Vagina (tissue), 2 donors: ENCODE measurements around the gene ABHD13. TPM values are rescaled to one million over a fixed set of nuclear protein-coding genes. Genes with fewer than 3 reads are reported as not detected.

Source experiments
- DNase-seq, 2 donors: peaks; one replicate each; pipeline ENCODE4 v3.0.0-alpha.2; 2017; ENCODE audit errors: extremely low spot score in 2 of 2
- H3K27ac ChIP-seq: fragments of 200-600 bp; sonication (generic); one replicate; pipeline ENCODE4 v1.5.1; 2019
- H3K27me3 ChIP-seq: fragments of 200-600 bp; sonication (generic); one replicate; pipeline ENCODE4 v1.5.1; 2019
- H3K36me3 ChIP-seq, 2 donors: fragments of 200-600 bp; sonication (generic); one replicate each; pipeline ENCODE4 v1.5.1; 2017 to 2019
- H3K4me1 ChIP-seq: fragments of 200-600 bp; sonication (generic); one replicate; pipeline ENCODE4 v1.5.1; 2019
- H3K4me3 ChIP-seq, 2 donors: fragments of 200-600 bp; sonication (generic); 1 replicate in 1 of 2; 2 replicates in 1 of 2; pipeline ENCODE4 v1.5.1; 2016 to 2019
- H3K9me3 ChIP-seq: fragments of 200-600 bp; sonication (generic); one replicate; pipeline ENCODE4 v1.5.1; 2019
- POLR2A ChIP-seq, 2 donors: fragments of 450-650 bp; IDR thresholded peaks; one replicate each; pipeline ENCODE4 v1.6.1; 2017; ENCODE audit warnings: antibody characterized with exemption in 2 of 2, mild to moderate bottlenecking in 2 of 2, moderate library complexity in 2 of 2
- POLR2AphosphoS5 ChIP-seq, 2 donors: sonication (generic); formaldehyde crosslinking; IDR thresholded peaks; one replicate each; pipeline ENCODE4 v1.9.0; 2017; ENCODE audit warnings: antibody characterized with exemption in 2 of 2, mild to moderate bottlenecking in 2 of 2, low read depth in 1 of 2; ENCODE audit not compliant: insufficient read depth in 1 of 2
- intact Hi-C: fragments of 100-400 bp; cut with DNase I; formaldehyde crosslinking; loops from one replicate; pipeline ENCODE4 v1.15.1; 2023
- total RNA-seq: library from RNA; depleted of rRNA; stranded (reverse); fragments of >200 nt; gene quantifications from one replicate; pipeline ENCODE4 v1.2.3, GENCODE V29; 2016
- TF ChIP-seq, protein P1 (sequence below), 3 experiments: fragments of 450-650 bp in 2 of 3; fragments of 200-600 bp in 1 of 3; sonication (generic) in 1 of 3; IDR thresholded peaks; one replicate each; pipeline ENCODE4 v1.5.1; 2017 to 2019; ENCODE audit warnings: antibody characterized with exemption in 3 of 3, mild to moderate bottlenecking in 2 of 3, moderate library complexity in 2 of 3

The ABHD13 gene
- 10.1 TPM for total RNA-seq

- H3K36me3 ChIP-seq = no peaks in the 10 kb centered on the region
- peak within 1 kb of the TSS; percentile 87 to 88 for H3K4me3 ChIP-seq
- peak within 1 kb of the TSS; percentile 88 for H3K27ac ChIP-seq
- no peak for DNase-seq
- no peaks in the 10 kb centered on the region for H3K27me3 ChIP-seq
- intact Hi-C loops = no loop called here
- H3K9me3 ChIP-seq = no peaks in the 10 kb centered on the region
- TF ChIP-seq POLR2A (IDR thresholded peaks at IDR 0.05) (peak in 1 of 2 donors; percentile 58), POLR2AphosphoS5 (IDR thresholded peaks at IDR 0.05; ENCODE audit: insufficient read depth in 1 of 2, low read depth in 1 of 2) (peak; percentile 85 to 94)
- TF ChIP-seq, protein P1, sequence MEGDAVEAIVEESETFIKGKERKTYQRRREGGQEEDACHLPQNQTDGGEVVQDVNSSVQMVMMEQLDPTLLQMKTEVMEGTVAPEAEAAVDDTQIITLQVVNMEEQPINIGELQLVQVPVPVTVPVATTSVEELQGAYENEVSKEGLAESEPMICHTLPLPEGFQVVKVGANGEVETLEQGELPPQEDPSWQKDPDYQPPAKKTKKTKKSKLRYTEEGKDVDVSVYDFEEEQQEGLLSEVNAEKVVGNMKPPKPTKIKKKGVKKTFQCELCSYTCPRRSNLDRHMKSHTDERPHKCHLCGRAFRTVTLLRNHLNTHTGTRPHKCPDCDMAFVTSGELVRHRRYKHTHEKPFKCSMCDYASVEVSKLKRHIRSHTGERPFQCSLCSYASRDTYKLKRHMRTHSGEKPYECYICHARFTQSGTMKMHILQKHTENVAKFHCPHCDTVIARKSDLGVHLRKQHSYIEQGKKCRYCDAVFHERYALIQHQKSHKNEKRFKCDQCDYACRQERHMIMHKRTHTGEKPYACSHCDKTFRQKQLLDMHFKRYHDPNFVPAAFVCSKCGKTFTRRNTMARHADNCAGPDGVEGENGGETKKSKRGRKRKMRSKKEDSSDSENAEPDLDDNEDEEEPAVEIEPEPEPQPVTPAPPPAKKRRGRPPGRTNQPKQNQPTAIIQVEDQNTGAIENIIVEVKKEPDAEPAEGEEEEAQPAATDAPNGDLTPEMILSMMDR (IDR thresholded peaks at IDR 0.05) = no peak
- H3K4me1 ChIP-seq = peaks cover 53% of the 10 kb centered on the region
Observed at GRCh38 chr13:108218044-108218974, at the start of gene ABHD13. Gene ABHD13 (plus strand): TSS chr13:108218392. CDS start chr13:108229219, 10,827 bp downstream.

DNA sequence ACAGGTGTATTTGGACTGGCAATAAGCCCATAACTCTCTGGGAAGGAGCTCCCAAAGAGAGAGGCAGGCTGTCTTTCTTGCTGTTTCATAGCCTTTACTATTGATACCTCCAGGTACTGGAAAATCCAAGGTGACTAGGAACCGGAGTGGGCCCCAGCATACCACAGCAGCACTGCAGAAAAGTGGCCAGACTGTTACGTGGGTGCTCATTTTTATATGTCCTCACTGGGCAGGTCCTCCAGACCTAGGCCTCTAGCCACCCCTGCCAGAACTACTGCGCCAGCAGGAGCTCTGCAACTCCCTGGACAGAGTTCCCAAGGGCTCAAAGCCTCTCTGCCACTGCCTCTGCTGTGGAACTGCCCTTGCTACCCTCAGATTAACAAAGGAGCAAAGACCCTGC, 49.3 kb upstream of the ABHD13 start:
- Histone ChIP-seq H3K27me3 (no peaks in the 10 kb centered on the region), H3K4me1 (no peaks in the 10 kb centered on the region), H3K27ac (no peak overlapping the region), H3K9me3 (no peaks in the 10 kb centered on the region), H3K4me3 (no peak overlapping the region), H3K36me3 (no peaks in the 10 kb centered on the region)
- TF ChIP-seq, protein P1 (IDR thresholded peaks at IDR 0.05) = no peak
- no peak for TF ChIP-seq POLR2A (IDR thresholded peaks at IDR 0.05)
- no peak for TF ChIP-seq POLR2AphosphoS5 (IDR thresholded peaks at IDR 0.05; ENCODE audit: insufficient read depth in 1 of 2, low read depth in 1 of 2)
- DNase-seq = no peak
- intact Hi-C loops = no loop called here

GRCh38 chr13:108176685-108177274, 41.4 kb upstream of the ABHD13 start:
- Histone ChIP-seq H3K27me3 (no peaks in the 10 kb centered on the region), H3K4me1 (no peaks in the 10 kb centered on the region), H3K27ac (no peak overlapping the region), H3K4me3 (no peak overlapping the region), H3K9me3 (no peaks in the 10 kb centered on the region), H3K36me3 (no peaks in the 10 kb centered on the region)
- intact Hi-C loops = no loop called here
- no peak for TF ChIP-seq POLR2A (IDR thresholded peaks at IDR 0.05)
- TF ChIP-seq POLR2AphosphoS5 (IDR thresholded peaks at IDR 0.05; ENCODE audit: insufficient read depth in 1 of 2, low read depth in 1 of 2) = no peak
- TF ChIP-seq, protein P1 (IDR thresholded peaks at IDR 0.05) = no peak
- DNase-seq = no peak

GRCh38 chr13:108178078-108178477, 40.1 kb upstream of the ABHD13 start:
- no peak overlapping the region for H3K27ac ChIP-seq
- H3K4me1 ChIP-seq = no peaks in the 10 kb centered on the region
- intact Hi-C loops = no loop called here
- H3K36me3 ChIP-seq = no peaks in the 10 kb centered on the region
- no peaks in the 10 kb centered on the region for H3K9me3 ChIP-seq
- no peak for TF ChIP-seq POLR2A (IDR thresholded peaks at IDR 0.05)
- TF ChIP-seq POLR2AphosphoS5 (IDR thresholded peaks at IDR 0.05; ENCODE audit: insufficient read depth in 1 of 2, low read depth in 1 of 2) = no peak
- TF ChIP-seq, protein P1 (IDR thresholded peaks at IDR 0.05) = no peak
- H3K27me3 ChIP-seq = no peaks in the 10 kb centered on the region
- H3K4me3 ChIP-seq = no peak overlapping the region
- DNase-seq = no peak
